GM13977 (cell line): ENCODE results near the gene DCTN2.
"Not testable (repeated sequence)": the region's sequence is repeated elsewhere in the genome, so short reads cannot be mapped to it uniquely, and the experiment has no call there.

ENCODE experiments used
- DNase-seq: peaks from one replicate; pipeline ENCODE4 v3.0.0; 2012; ENCODE audit warnings: low spot score
- in situ Hi-C: fragments of 300-500 bp; cut with MboI; formaldehyde crosslinking; loops from one replicate; pipeline ENCODE4 v1.12.0; 2022; ENCODE audit warnings: low sequenced_read_pairs, low pct_unique_long_range_greater_than_20kb, mixed read lengths, inconsistent platforms; ENCODE audit not compliant: unreplicated experiment
- TF ChIP-seq, protein P1 (sequence below): IDR thresholded peaks from 2 replicates; pipeline ENCODE4 v1.5.1; 2012; ENCODE audit warnings: mild to moderate bottlenecking, control low read depth; ENCODE audit not compliant: insufficient read depth; ENCODE audit errors: extremely low read depth, missing control alignments

DCTN2 gene

DNA sequence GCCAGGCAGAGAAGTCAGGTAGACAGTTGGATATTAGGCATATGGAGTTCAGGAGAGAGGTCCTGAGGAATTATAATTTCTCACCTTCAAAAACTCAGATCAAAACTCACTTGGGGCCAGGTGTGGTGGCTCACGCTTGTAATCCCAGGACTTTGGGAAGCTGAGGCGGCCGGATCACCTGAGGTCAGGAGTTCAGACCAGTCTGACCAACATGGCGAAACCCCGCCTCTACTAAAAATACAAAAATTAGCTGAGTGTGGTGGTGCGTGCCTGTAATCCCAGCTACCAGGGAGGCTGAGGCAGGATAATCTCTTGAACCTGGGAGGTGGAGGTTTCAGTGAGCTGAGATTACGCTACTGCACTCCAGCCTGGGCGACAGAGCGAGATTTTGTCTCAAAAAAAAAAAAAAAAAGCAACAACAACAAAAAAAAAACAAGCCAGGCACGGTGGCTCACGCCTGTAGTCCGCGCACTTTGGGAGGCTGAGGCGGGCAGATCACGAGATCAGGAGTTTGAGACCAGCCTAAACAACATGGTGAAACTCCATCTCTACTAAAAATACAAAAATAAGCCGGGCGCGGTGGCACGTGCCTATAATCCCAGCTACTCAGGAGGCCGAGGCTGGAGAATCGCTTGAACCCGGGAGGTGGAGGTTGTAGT lies 44.6 kb downstream of the DCTN2 start:
- in situ Hi-C loops, DNase-seq: not testable (repeated sequence)

DNA sequence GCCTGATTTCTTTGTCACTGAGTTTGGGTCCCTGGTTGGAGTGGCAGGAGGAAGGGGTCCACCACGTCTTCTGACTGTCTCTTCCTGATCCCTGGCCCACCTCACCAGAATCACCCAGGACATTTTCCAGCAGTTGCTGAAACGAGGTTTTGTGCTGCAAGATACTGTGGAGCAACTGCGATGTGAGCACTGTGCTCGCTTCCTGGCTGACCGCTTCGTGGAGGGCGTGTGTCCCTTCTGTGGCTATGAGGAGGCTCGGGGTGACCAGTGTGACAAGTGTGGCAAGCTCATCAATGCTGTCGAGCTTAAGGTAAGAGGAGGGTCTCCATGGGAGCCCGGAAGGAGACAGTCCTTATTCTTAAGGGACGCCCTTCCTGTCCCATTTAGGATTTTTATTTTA lies 46.8 kb downstream of the DCTN2 start:
- no peak for DNase-seq
- TF ChIP-seq, protein P1, sequence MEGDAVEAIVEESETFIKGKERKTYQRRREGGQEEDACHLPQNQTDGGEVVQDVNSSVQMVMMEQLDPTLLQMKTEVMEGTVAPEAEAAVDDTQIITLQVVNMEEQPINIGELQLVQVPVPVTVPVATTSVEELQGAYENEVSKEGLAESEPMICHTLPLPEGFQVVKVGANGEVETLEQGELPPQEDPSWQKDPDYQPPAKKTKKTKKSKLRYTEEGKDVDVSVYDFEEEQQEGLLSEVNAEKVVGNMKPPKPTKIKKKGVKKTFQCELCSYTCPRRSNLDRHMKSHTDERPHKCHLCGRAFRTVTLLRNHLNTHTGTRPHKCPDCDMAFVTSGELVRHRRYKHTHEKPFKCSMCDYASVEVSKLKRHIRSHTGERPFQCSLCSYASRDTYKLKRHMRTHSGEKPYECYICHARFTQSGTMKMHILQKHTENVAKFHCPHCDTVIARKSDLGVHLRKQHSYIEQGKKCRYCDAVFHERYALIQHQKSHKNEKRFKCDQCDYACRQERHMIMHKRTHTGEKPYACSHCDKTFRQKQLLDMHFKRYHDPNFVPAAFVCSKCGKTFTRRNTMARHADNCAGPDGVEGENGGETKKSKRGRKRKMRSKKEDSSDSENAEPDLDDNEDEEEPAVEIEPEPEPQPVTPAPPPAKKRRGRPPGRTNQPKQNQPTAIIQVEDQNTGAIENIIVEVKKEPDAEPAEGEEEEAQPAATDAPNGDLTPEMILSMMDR: no peak
- in situ Hi-C loops: no loop called here

DNA sequence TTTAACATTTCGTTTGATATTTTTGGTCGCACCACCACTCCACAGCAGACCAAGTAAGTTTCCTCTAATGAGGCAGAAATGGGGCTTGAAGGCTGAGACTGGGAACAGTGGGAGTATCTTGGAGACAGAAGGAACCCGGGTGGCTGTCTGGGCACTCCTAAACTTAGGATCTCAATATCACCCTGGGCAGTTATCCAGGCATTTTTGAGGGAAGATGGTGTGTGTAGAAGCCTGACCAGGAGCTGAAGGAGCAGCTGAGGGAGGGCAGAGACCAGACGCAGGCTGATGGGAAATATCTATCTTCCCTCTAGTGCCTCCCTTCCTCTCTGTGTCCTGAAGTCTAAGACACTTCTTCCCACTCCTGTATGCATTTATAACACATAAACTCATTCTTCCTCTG lies 48.4 kb downstream of the DCTN2 start:
- in situ Hi-C loops: no loop called here
- TF ChIP-seq, protein P1: no peak
- no peak for DNase-seq

DNA sequence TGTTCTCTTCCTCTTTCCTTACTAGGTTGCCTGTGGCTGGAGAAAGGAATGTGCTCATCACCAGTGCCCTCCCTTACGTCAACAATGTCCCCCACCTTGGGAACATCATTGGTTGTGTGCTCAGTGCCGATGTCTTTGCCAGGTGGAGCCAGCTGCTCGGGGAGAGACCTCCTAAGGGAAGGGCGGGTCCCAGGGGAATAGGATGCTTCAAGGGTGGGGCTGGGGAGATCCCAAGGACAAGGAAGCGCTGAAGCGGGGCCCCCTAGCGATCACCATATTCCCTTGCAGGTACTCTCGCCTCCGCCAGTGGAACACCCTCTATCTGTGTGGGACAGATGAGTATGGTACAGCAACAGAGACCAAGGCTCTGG lies 48.9 kb downstream of the DCTN2 start:
- in situ Hi-C loops: no loop called here
- TF ChIP-seq, protein P1: no peak
- DNase-seq: no peak

DNA sequence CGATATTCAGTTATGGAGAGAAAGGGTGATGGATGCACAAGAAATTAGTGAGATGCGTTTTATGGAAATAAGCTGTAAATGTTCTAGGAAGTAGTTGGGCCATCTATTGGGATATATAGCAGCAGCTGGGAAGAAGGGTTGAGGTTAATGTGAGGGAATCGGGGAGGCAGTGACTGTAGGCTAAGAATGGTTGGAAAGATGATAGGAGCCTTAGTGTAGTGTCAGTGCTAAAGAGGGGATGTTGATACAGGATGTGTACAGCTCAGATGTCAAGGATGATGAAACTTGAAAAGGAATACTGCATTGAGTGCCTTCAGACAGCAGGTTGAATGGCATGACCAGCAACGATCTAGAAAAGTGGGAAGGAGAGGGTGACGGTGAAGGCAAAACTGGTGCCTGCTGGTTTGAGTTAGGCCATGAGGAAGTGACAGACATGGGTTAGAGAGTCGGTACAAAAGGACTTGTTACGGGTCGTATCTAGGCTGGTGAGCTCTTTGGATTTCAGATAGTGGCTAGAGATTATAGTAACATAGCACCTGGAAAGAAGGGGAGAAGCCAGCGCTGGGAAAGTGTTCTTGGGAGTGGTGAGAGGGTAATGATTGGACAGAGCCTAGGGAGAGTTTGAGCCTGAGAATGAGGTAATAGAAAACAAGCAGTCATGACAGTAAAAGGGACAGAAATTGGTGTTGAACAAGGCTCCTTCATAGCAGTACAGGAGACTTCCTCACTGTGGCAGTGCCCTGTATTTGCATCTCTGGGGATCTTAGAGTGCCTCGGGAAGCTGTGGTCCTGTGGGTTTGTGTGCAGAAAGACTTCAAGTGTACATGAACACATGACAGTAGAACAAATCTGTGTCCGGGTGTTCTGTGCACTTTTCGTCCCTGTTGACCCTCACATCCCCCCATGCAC lies 49.5 kb downstream of the DCTN2 start:
- DNase-seq: no peak
- in situ Hi-C loops: no loop called here
- TF ChIP-seq, protein P1: no peak

DNA sequence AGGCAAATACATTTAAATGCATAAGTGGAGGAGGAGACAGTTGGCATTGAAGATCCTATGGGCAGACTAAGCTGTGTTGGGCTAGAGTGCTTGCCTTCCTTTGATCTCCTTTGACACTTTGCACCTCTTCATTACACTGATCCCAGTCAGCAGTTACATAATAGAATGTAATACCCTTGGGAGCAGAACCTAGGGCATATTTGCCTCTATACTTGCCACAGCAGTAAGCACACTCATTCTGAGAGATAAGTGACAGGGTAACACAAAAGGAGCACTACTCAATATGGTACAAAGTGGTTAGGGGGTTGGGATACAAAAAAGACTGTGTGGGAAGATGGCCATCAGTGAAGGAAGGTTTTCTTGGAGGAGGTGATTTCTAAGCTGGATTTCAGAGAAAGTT lies 50.2 kb downstream of the DCTN2 start:
- DNase-seq: no peak
- in situ Hi-C loops: no loop called here
- TF ChIP-seq, protein P1: no peak

DNA sequence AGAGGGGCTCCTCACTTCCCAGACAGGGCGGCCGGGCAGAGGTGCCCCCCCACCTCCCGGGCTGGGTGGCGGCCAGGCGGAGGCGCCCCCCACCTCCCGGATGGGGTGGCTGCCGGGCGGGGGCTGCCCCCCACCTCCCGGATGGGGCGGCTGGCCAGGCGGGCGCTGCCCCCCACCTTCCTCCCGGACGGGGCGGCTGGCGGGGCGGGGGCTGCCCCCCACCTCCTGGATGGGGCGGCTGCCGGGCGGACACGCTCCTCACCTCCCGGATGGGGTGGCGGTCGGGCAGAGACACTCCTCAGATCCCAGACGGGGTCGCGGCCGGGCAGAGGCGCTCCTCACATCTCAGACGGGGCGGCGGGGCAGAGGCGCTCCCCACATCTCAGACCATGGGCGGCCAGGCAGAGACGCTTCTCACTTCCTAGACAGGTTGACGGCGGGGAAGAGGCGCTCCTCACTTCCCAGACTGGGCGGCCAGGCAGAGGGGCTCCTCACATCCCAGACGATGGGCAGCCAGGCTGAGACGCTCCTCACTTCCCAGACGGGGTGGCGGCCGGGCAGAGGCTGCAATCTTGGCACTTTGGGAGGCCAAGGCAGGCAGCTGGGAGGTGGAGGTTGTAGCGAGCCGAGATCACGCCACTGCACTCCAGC lies 51.8 kb downstream of the DCTN2 start:
- in situ Hi-C loops, DNase-seq: not testable (repeated sequence)
